NCI-H2196 (cell line): ENCODE data around the gene PLEK2.

Experiments
- DNase-seq: peaks from one replicate; lab custom pipeline; 2025; ENCODE audit not compliant: unreplicated experiment; lab: John Stamatoyannopoulos, UW

The PLEK2 gene

DNA sequence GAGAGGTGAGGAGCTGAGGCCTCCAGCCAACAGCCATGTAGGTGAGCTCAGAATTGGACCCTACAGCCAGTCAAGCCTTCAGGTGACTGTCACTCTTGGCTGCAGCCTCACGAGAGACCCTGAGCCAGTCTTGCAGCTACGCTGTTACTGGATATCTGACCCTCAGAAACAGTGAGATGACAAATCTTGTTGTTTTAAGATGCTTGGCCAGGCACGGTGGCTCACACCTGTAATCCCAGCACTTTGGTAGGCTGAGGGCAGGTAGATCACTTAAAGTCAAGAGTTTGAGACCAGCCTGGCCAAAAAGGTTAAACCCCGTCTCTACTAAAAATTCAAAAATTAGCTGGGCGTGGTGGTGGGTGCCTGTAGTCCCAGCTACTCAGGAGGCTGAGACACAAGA, 6.2 kb downstream of the PLEK2 start:
- no peak for DNase-seq

DNA sequence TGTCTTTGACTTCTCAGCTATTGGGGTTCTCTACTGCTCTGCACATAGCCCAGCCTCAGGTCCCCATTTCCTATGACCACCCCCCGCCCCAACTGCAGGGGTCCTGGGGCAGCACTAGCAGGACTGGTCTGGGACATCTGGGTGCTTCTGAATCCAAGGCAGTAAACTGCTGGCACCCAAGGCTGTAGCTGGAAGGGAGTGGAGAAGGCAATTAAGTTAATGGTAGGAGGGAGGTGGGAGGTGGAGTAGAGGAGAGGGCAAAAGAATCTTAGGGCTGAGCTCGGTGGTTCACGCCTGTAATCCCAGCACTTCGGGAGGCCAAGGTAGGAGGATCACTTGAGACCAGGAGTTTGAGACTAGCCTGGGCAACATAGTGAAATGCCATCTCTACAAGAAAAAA, 11.5 kb downstream of the PLEK2 start:
- no peak for DNase-seq

DNA sequence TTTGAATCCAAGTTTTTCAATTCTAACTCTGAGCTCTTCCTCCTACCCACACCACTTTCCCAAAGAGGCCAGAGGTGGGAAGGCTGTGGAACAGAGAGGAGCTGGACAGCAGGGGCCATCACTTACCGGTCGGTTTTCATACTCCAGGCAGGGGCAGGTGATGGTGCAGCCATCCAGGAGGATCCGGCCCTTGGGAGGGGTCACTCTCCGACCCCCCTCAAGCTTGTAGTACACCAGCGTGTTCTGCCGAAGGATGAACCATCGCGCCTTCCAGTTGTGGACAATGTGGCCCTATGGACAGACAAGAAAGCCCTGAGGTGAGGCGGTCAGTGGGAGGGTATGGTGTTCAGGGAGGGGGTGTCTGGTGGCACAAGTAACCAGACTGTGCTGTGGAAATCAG, 14.4 kb downstream of the PLEK2 start:
- DNase-seq, result no peak

DNA sequence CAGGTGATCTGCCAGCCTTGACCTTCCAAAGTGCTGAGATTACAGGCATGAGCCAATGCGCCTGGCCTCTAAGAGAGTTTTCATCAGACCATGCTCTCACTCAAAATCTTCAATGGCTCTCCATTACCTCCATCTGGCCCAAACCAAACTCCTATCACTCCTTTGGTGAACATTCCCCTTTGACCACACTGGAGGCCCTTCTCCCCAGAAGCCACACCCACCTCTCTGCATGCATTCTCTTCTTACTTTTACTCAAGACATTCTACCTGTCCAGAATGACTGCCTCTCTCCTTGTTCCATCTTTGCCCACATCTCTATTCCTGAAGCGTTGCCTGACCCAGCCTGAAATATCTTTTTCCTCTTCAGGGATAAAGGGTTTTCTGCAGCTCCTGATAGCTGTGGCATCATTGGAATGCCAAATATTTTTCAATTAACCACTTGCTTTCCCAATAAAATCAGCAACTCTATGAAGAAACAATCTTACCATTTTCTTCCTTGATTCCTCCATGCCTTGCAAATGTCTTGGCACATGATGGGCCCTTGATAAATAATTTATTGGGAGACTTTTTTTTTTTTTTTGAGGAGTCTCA, 15.5 kb downstream of the PLEK2 start:
- no peak for DNase-seq

DNA sequence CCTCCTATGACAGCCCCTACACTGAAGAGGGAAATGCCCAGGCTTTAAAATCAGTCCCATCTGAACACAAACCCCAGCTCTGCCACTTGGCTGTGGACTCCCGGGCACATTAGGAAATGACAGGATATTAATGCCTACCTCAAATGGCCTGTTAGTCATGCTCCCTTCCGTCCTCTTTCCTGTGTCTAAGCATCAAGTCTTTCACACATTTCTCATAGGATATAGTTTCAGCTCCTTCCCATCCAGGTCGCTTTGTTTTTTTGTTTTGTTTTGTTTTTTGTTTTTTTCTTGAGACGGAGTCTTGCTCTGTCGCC, 16.1 kb downstream of the PLEK2 start:
- no peak for DNase-seq

DNA sequence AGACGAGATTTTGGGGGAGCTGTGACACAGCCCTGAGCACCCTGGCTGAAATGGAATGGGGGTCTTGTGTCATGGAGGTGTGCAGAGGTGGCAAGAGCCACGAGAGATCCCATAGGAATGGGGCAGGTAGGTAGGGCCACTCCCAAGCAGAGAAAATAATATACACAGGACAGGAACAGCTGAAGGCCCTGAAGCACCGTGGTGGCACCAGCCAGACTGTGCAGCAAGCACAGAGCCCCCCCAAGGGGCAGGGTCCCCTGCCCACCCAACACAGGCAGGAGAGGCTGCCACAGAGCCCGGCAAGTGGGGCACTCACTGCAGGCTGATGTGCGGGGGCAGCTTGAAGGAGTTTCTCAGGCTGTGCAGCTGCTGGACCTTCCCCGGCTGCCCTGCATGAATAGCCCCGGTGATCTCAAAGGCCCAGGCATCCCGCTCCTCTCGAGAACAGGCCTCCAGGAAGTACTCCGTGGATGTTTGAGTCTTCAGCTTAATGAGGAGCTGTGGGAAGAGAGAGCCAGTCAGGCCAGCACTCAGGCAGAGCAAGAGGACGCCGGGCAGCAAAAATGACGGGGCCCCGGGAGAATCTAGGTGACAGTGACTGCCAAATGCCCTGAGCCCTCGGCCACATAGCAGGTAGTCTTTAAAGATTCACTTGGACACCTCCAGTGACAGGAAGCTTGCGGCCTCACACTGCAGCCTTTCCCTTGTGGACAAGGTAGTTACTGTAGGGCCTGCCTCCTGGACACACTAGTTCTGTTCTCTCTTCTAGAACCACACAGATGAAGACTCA, 16.7 kb downstream of the PLEK2 start:
- no peak for DNase-seq

DNA sequence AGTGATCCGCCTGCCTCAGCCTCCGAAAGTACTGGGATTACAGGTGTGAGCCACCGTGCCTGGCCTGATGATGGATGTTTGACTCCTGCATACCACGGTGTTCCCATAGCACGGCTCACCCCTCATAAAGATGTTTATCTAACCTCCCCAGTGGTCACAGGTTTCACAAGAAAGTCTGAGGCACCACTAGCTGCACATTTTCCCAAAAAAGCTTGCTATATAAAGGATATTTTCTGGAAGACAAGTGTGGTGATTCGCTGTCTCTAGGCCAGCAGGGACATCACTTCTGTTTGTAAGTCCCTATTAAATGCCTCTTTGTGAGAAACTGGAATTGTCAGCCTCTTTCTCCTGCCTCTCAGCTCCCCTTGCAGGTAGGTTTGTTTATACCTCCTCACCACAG, 18.3 kb downstream of the PLEK2 start:
- DNase-seq, result no peak

DNA sequence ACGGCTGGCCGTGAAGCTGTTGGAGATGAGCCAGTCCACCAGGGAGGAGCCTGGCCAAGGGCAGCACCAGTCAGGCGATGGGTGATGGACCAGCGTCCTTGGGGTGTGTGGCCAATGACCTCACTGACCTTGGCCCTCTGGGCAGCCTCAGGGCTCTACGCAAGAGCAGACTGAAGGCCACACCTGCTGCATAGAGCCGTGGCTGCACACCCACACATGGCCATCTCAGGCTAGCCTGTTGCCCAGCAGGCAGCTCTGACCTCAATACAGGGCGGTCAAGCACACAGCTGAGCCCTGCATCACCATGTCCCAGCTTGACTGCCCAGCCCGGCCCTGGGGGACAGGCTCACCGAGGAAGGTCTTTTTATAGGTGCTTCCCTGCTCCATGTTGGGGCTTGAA, 19.2 kb downstream of the PLEK2 start:
- DNase-seq, result no peak

DNA sequence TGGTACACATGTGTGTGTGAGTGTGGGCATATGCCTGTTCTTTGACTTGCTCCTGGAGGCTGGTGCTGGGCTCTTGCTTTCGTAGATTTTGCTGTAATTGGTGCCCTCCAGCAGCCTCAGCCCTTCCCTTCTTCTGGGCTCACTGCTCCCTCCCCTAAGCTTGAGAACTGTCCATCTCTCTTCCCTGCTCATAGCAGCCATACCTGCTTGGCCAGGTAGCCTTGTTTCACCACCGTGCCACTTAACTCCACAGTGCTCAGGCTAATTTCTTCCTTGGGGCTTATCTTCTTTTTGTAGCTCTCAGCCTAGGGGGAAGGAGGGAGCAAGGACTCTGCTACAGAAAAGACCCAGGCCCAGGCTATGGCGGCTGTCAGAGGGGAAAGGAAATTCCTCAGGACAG, 19.8 kb downstream of the PLEK2 start:
- no peak for DNase-seq

DNA sequence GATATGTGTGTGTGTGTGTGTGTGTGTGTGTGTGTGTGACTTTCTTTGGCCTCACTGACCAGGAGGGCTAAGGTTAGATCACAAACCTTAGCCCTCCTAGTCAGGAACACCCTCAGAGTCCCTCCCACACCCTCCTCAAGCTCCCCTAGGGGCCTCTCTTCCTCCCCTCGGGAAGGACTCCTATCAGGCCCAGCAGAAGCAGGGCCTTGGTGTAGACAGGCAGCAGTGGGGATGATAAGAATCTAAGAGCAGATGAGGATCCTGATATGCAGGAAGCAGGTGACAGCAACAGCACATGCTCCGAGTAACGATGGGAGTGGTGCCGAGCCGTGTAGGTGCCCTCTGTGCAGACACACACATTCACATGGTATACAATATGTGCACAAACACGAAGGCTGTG, 20.7 kb downstream of the PLEK2 start:
- DNase-seq, result no peak

DNA sequence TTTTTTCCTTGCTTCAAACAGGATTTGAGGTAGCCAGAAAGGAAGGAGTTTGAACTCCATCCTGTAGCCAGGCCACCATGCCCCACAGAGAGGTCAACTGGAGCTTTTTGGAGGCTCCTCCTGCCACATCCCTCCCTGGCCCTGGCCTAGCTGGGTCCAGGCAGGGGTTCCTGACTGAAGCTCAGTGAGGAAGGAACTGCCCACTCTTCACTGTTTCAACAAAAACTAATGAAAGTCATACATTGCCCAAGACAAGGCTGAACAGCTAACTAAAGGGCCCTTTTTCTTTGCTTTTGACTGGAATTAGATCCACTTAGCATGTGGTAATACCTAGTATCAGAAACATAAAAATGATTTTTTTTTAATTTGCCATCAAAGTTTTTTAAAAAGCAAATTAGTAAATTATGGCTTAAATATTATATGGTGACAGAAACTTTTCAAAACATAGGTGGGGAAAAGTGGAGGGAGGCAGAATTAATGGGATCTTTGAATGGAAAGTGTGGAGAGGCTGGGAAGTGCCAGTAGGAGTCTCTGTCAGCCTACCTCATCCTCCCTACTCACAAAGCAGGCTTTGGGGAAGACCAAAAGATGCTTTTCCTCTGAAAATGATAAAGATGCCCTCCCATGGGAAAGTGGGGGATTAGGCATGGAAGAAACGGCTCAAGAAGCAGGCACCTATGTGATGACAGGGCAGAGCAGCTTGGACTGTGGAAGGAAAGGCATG, 22.0 kb downstream of the PLEK2 start:
- no peak for DNase-seq

DNA sequence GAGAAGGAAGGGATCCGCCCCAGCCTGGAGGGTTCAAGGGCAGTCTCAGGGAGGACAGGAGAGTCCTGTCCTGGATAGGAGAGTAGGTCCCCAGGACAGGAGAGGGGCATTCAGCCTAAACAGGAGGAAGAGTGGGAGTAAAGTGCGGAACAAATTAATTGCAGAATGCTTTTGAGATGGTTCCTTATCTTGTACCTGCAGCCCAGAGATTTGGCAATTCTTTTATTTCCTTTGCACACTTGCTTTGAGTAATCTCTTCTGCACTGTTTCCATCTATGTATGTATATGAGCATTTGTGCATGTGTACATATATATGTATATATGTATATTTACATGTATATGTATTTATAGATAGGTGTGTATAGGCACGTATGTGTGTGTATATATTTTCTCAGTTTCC, 22.7 kb downstream of the PLEK2 start:
- DNase-seq, result no peak

DNA sequence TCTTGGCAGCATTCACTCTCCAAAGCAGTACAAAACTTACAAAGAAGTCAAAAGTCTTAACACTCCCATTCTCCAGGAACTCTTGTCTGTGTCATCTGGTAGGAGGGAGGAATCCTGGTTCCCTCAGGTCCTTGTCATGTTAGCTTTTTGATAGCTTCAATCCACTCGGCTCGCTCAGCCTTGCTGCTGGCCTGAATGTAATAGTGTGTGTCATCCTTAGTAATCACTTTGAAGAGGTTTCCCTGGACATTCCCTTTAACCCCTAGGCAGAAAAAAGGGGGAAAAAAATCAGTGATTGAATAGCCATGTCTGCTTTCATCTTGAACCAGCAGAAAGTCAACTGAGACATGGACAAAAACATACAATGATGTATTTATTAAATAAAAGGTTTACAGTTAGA, 24.8 kb downstream of the PLEK2 start:
- DNase-seq, result no peak

DNA sequence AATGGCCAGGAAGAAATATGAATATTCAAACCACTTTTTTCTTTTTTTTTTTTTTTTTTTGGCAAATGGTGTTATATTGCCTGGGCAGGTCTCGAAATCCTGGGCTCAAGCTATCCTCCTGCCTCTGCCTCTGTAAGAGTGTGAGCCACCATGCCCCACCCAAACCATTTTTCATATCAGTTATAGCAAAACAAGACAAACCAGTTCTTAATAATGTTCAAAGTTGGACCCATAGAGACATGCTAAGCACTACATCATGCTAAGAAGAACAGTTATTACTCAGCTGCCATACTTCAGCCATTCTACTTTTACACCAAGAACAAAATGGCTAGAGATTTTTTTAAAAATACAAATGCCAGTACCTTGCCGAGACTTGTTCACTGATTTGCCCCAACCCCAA, 26.3 kb downstream of the PLEK2 start:
- DNase-seq, result no peak

DNA sequence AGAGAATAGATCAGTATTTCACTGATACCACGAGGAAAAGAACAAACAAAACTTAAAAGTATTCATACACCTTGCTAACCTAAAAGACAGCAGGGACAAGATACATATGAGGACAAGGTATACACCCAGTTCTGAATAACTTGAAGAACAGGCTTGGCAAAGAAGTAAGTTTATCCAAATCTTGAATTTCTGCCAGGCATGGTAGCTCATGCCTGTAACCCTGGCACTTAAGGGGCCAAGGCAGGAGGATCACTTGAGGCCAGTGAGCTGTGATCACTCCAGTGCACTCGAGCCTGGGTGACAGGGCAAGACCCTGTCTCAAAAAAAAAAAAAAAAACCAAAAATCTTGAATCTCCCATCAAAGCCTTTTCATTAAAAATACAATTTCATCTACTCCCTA, 26.8 kb downstream of the PLEK2 start:
- peak; percentile 13 for DNase-seq

DNA sequence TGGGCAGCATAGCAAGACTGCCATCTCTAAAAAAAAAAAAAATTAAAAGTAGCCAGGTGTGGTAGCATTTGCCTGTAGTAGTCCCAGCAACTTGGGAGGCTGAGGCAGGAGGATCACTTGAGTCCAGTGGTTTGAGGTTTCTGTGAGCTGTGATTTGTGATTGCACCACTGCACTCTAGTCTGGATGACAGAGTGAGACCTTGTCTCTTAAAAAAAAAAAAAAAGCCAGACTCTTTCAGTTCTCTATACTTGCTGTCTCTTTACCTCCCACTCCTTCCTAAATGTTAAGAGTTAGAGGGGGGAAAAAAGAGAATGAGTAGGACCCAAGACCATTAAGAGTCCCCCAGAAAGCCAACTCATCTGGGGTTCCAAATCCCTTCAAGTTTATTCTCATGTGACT, 34.0 kb downstream of the PLEK2 start:
- DNase-seq, result no peak

DNA sequence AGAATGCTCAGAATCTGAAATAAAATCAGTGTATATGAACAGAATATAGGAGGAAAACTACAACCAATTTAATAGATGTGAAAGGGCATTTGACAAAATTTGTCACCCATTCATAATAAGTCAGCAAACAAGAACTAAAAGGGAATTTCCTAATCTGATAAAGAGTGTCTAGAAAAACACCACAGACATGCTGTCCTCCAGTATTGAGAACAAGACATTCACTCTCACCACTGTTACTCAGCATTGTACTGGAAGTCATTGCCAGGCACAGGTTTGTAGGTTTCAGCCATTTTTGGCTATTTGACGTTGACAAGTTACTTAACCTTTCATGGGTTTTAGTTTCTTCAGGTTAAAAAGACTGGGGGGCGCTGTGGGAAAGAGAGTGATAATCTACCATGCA, 38.6 kb downstream of the PLEK2 start:
- no peak for DNase-seq

DNA sequence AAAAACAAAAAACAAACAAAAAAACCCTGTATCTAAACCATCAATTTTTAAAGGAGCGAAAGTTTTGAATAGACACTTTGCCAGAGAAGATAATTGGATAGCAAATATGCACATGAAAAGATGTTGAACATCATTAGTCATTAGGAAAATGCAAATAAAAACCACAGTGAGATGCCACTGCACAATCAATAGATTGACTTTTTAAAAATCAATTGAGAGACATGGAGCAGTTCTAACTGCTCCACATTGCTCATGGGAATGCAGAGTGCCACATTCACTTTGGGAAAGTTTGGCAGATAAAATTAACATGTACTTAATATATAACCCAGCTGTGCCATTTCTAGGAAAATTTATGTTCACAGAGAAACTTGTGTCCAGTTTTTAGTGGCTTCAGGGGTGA, 39.1 kb downstream of the PLEK2 start:
- no peak for DNase-seq

DNA sequence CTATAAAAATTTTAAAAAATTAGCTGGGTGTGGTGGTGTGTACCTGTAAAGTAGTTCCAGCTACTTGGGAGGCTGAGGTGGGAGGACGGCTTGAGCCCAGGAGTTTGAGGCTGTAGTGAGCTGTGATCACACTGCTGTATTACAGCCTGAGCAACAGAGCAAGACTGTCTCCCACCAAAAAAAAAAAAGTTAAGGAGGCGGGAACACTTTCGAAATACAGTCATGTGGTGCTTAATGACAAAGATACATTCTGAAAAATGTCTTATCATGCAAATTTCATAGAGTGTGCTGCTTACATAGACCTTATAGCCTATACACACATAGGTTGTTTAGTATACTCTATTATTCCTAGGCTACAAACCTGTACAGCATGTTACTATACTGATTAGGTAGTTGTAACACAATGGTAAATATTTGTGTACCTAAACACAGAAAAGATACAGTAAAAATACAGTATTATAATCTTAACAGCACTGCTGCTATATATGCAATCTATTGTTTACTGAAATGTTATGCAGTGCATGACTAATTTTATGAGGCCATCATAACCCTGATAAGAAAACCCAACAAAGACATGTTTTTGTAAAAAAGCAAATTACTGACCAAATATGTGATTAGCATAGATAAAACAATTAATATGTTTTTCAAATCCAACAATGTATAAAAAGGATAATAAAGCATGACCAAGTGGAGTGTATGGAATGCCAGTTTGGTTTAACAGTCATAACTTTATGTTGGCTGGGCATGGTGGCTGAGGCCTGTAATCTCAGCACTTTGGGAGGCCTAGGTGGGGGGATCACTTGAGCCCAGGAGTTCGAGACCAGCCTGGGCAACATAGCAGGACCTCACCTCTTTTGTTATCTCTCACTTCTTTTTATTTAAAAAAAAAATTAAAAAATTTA, 40.5 kb downstream of the PLEK2 start:
- no peak for DNase-seq

DNA sequence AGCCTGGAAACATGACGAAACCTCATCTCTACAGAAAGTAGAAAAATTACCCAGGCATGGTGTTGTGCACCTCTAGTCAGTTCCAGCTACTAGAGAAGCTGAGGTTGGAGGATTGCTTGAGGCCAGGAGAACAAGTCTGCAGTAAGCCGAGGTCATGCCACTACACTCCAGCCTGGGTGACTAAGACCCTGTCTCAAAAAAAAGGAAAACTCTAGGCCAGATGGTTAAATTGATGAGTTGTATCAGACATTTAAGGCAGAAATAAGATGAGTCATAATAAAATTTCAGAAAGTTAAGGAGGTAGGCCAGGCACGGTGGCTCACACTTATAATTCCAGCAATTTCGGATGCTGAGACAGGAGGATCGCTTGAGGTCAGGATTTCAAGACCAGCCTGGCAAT, 41.1 kb downstream of the PLEK2 start:
- DNase-seq, result no peak

DNA sequence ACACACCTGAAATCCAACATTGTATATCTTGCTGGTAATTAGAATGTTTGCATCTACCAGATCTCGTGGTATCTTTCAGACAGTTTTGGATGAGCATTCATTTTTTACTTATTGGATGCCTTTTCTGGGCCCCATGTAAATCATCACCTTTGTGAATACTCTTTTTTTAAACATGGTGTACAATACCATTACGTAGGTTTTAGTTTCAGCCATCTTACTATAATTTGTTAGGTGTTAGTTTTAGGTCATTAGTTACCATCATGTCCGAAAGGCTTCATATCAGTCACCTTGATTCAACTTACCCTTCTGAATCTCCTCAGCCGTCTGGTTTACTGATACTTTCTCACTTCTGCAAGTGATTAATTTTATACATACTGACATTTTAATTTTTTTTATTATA, 46.5 kb downstream of the PLEK2 start:
- DNase-seq, result no peak
